ENCODE results near the gene RNF214. TPM values are rescaled to one million over a fixed set of nuclear protein-coding genes. Genes with fewer than 3 reads are reported as not detected.

The RNF214 gene
- total and polyA plus RNA-seq, 2 of the 13 experiments (the other 11 are each of a cell fraction or from before 2014, with no cell fraction given): 10.7 to 12.6 TPM

GRCh38 chr11:117316197-117316961 is 83.9 kb downstream of the RNF214 start, which contains the start of gene BACE1 (continued):
- TF ChIP-seq ZNF580 (CRISPR knock-in tag; IDR thresholded peaks at IDR 0.05; ENCODE audit: borderline replicate concordance, low read depth): no peak
- no peak for TF ChIP-seq PBX3 (CRISPR knock-in tag; IDR thresholded peaks at IDR 0.05; ENCODE audit: borderline replicate concordance)
- no peak for TF ChIP-seq NFE2L2 (IDR thresholded peaks at IDR 0.05; ENCODE audit: low read length)
- TF ChIP-seq ZNF605 (CRISPR knock-in tag; IDR thresholded peaks at IDR 0.05): no peak
- TF ChIP-seq, protein P1, sequence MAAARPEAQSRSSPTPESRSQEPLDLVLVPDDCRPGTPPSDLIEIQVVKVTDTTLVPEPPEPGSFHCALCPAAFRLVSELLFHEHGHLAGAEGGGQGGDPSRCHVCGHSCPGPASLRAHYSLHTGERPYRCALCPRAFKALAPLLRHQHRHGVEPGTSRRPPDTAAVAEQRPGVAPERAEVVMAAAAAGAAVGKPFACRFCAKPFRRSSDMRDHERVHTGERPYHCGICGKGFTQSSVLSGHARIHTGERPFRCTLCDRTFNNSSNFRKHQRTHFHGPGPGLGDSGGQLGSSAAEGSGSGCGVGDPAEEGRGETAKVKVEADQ (CRISPR knock-in tag; IDR thresholded peaks at IDR 0.05; ENCODE audit: borderline replicate concordance): no peak
- no peak for TF ChIP-seq TEAD2 (CRISPR knock-in tag; IDR thresholded peaks at IDR 0.05)
- TF ChIP-seq, protein P2, sequence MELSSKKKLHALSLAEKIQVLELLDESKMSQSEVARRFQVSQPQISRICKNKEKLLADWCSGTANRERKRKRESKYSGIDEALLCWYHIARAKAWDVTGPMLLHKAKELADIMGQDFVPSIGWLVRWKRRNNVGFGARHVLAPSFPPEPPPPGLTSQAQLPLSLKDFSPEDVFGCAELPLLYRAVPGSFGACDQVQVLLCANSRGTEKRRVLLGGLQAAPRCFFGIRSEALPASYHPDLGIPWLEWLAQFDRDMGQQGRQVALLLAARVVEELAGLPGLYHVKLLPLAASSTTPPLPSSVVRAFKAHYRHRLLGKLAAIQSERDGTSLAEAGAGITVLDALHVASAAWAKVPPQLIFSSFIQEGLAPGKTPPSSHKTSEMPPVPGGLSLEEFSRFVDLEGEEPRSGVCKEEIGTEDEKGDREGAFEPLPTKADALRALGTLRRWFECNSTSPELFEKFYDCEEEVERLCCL (CRISPR knock-in tag; IDR thresholded peaks at IDR 0.05; ENCODE audit: borderline replicate concordance): no peak
- TF ChIP-seq SMAD1 (CRISPR knock-in tag; IDR thresholded peaks at IDR 0.05; ENCODE audit: borderline replicate concordance, low read depth): peak; percentile 63; the same call in 1 of the 2 replicates
- TF ChIP-seq NFYB (CRISPR knock-in tag; IDR thresholded peaks at IDR 0.05): no peak
- TF ChIP-seq, protein P3, sequence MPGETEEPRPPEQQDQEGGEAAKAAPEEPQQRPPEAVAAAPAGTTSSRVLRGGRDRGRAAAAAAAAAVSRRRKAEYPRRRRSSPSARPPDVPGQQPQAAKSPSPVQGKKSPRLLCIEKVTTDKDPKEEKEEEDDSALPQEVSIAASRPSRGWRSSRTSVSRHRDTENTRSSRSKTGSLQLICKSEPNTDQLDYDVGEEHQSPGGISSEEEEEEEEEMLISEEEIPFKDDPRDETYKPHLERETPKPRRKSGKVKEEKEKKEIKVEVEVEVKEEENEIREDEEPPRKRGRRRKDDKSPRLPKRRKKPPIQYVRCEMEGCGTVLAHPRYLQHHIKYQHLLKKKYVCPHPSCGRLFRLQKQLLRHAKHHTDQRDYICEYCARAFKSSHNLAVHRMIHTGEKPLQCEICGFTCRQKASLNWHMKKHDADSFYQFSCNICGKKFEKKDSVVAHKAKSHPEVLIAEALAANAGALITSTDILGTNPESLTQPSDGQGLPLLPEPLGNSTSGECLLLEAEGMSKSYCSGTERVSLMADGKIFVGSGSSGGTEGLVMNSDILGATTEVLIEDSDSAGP (CRISPR knock-in tag; IDR thresholded peaks at IDR 0.05; ENCODE audit: borderline replicate concordance): peak; percentile 61; the same call in 1 of the 2 replicates
- TF ChIP-seq YEATS2 (CRISPR knock-in tag; IDR thresholded peaks at IDR 0.05; ENCODE audit: borderline replicate concordance): peak; percentile 60; the same call in 1 of the 2 replicates
- no peak for TF ChIP-seq AGO1 (IDR thresholded peaks at IDR 0.05; ENCODE audit: low read depth, low read length, poor library complexity, severe bottlenecking)
- TF ChIP-seq NONO (IDR thresholded peaks at IDR 0.05): no peak
- TF ChIP-seq NONO (CRISPR knock-in tag; conservative IDR thresholded peaks at IDR 0.05): peak; percentile 54; the same call in 1 of the 2 replicates
- TF ChIP-seq, protein P4, sequence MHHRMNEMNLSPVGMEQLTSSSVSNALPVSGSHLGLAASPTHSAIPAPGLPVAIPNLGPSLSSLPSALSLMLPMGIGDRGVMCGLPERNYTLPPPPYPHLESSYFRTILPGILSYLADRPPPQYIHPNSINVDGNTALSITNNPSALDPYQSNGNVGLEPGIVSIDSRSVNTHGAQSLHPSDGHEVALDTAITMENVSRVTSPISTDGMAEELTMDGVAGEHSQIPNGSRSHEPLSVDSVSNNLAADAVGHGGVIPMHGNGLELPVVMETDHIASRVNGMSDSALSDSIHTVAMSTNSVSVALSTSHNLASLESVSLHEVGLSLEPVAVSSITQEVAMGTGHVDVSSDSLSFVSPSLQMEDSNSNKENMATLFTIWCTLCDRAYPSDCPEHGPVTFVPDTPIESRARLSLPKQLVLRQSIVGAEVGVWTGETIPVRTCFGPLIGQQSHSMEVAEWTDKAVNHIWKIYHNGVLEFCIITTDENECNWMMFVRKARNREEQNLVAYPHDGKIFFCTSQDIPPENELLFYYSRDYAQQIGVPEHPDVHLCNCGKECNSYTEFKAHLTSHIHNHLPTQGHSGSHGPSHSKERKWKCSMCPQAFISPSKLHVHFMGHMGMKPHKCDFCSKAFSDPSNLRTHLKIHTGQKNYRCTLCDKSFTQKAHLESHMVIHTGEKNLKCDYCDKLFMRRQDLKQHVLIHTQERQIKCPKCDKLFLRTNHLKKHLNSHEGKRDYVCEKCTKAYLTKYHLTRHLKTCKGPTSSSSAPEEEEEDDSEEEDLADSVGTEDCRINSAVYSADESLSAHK (CRISPR knock-in tag; IDR thresholded peaks at IDR 0.05; ENCODE audit: borderline replicate concordance): no peak
- TF ChIP-seq MED13 (CRISPR knock-in tag; IDR thresholded peaks at IDR 0.05): no peak
- TF ChIP-seq LRRFIP1 (CRISPR knock-in tag; conservative IDR thresholded peaks at IDR 0.05): no peak
- no peak for TF ChIP-seq ZNF354B (CRISPR knock-in tag; IDR thresholded peaks at IDR 0.05)

Data from HepG2 (cell line).